SH-SY5Y (cell line): Measurements from ENCODE around the gene KIF26B.

ENCODE experiments used
- GATA2 ChIP-seq: IDR thresholded peaks from 2 replicates; pipeline ENCODE4 v1.6.1; 2011; ENCODE audit warnings: mild to moderate bottlenecking, low read depth, low read length
- GATA3 ChIP-seq: IDR thresholded peaks from 2 replicates; pipeline ENCODE4 v1.6.1; 2011; ENCODE audit warnings: low read depth, mild to moderate bottlenecking, low read length, moderate library complexity

GRCh38 chr1:245516284-245516759 is 361.5 kb downstream of the KIF26B start:
- TF ChIP-seq GATA3, result no peak
- no peak for TF ChIP-seq GATA2
